Endodermal cell (in vitro differentiated cells): Measurements from ENCODE around the gene NOB1. TPM values are rescaled to one million over a fixed set of nuclear protein-coding genes. Genes with fewer than 3 reads are reported as not detected.

Experiments
- DNase-seq: peaks from one replicate; pipeline ENCODE4 v3.0.0-alpha.2; 2017
- H3K27ac ChIP-seq: 2 replicates; pipeline ENCODE4 v1.5.1; 2013; ENCODE audit warnings: mild to moderate bottlenecking, low read depth, low read length, moderate library complexity
- H3K27me3 ChIP-seq: 2 replicates; pipeline ENCODE4 v1.6.1; 2013; ENCODE audit warnings: mild to moderate bottlenecking, low read length, moderate library complexity; ENCODE audit not compliant: insufficient read depth, control insufficient read depth, poor library complexity, severe bottlenecking
- H3K36me3 ChIP-seq: 2 replicates; pipeline ENCODE4 v1.7.0; 2013; ENCODE audit warnings: mild to moderate bottlenecking, low read length, moderate library complexity; ENCODE audit not compliant: control insufficient read depth, insufficient read depth
- H3K4me1 ChIP-seq: one replicate; pipeline ENCODE4 v1.7.0; 2013; ENCODE audit warnings: low read length; ENCODE audit not compliant: control insufficient read depth, insufficient read depth
- H3K4me3 ChIP-seq: 2 replicates; pipeline ENCODE4 v1.5.1; 2013; ENCODE audit warnings: mild to moderate bottlenecking, low read length, moderate library complexity
- H3K9ac ChIP-seq: 2 replicates; pipeline ENCODE4 v1.6.1; 2013; ENCODE audit warnings: mild to moderate bottlenecking, low read length, moderate library complexity; ENCODE audit not compliant: poor library complexity, severe bottlenecking; ENCODE audit errors: extremely low read depth
- H3K9me3 ChIP-seq: 2 replicates; pipeline ENCODE4 v1.6.1; 2013; ENCODE audit warnings: mild to moderate bottlenecking, low read length, moderate library complexity; ENCODE audit not compliant: control insufficient read depth
- H3K27ac Mint-ChIP-seq: 2 replicates; pipeline ENCODE4 v1.8.0; 2020; ENCODE audit warnings: mixed read lengths
- H3K27me3 Mint-ChIP-seq: 2 replicates; pipeline ENCODE4 v1.8.0; 2021; ENCODE audit warnings: mild to moderate bottlenecking, mixed read lengths; ENCODE audit not compliant: insufficient read depth
- H3K36me3 Mint-ChIP-seq: 2 replicates; pipeline ENCODE4 v1.8.0; 2020; ENCODE audit warnings: low read depth, mixed read lengths
- H3K4me1 Mint-ChIP-seq: 2 replicates; pipeline ENCODE4 v1.8.0; 2020; ENCODE audit warnings: mixed read lengths
- H3K4me3 Mint-ChIP-seq: 2 replicates; pipeline ENCODE4 v1.8.0; 2020; ENCODE audit warnings: mild to moderate bottlenecking, moderate library complexity, mixed read lengths
- H3K9me3 Mint-ChIP-seq: 2 replicates; pipeline ENCODE4 v1.8.0; 2020; ENCODE audit warnings: mild to moderate bottlenecking, mixed read lengths
- WGBS, 2 experiments: methylation state at CpG; one replicate each; pipeline versions ENCODE4 v1.1.5 to v1.1.7; 2013; ENCODE audit warnings: missing lambda C conversion rate in 2 of 2, mixed read lengths in 1 of 2; ENCODE audit not compliant: insufficient coverage in 1 of 2, insufficient read length in 1 of 2; 5-methylcytosine and 5-hydroxymethylcytosine counted together
- total RNA-seq, 2 donors: library from RNA; stranded (reverse); fragmentation: NEBNext Ultra II Directional in 1 of 2; extraction: Animal tissue kit (Norgen Biotek cat#: 25700) in 1 of 2; gene quantifications; 2 replicates in 1 of 2; 3 replicates in 1 of 2; pipeline ENCODE4 v1.2.1, GENCODE V29; 2021
- TF ChIP-seq, protein P1 (sequence below): fragments of 200-600 bp; sonication (generic); conservative IDR thresholded peaks from 2 replicates; pipeline ENCODE4 v1.5.0; 2021; ENCODE audit warnings: antibody characterized with exemption, mild to moderate bottlenecking

NOB1 gene
- total RNA-seq, 2 donors from 2014 or later: 53.1 to 53.4 TPM

DNA sequence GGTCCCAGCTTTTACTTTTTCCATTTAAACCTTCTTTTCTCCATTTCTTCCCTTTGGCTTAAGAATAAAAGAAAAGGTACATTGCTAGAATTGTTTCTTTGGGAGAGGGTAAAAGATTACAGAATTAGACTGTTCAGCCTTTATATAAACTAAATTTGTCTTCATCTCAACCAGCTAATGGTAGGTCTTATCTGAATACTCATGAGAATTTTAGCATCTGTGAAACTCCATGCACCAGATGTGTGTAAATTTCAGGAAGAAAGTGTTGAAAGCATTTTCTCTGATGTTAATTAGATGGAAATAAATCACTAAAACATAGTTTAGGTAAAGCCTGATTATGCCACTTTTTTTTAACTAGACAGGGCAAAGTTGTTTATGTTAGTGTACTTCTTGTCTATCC, 53.3 kb downstream of the NOB1 start:
- Mint-ChIP-seq H3K9me3 (no peaks in the 10 kb centered on the region), H3K4me3 (no peak overlapping the region), H3K36me3 (peaks cover 22% of the 10 kb centered on the region)

GRCh38 chr16:69699915-69700314, 54.8 kb downstream of the NOB1 start:
- Histone ChIP-seq H3K4me3 (no peak overlapping the region), H3K36me3 (peaks cover 86% of the 10 kb centered on the region), H3K27ac (no peak overlapping the region), H3K27me3 (no peaks in the 10 kb centered on the region), H3K9me3 (no peaks in the 10 kb centered on the region), H3K4me1 (no peaks in the 10 kb centered on the region), H3K9ac (no peak overlapping the region)
- H3K27ac Mint-ChIP-seq: no peak overlapping the region
- no peaks in the 10 kb centered on the region for H3K27me3 Mint-ChIP-seq
- no CpG with 5 or more reads among the region's 1 CpG for WGBS, 2 experiments
- H3K36me3 Mint-ChIP-seq: peaks cover 29% of the 10 kb centered on the region
- DNase-seq: no peak
- no peaks in the 10 kb centered on the region for H3K4me1 Mint-ChIP-seq
- H3K9me3 Mint-ChIP-seq: no peaks in the 10 kb centered on the region
- TF ChIP-seq, protein P1, sequence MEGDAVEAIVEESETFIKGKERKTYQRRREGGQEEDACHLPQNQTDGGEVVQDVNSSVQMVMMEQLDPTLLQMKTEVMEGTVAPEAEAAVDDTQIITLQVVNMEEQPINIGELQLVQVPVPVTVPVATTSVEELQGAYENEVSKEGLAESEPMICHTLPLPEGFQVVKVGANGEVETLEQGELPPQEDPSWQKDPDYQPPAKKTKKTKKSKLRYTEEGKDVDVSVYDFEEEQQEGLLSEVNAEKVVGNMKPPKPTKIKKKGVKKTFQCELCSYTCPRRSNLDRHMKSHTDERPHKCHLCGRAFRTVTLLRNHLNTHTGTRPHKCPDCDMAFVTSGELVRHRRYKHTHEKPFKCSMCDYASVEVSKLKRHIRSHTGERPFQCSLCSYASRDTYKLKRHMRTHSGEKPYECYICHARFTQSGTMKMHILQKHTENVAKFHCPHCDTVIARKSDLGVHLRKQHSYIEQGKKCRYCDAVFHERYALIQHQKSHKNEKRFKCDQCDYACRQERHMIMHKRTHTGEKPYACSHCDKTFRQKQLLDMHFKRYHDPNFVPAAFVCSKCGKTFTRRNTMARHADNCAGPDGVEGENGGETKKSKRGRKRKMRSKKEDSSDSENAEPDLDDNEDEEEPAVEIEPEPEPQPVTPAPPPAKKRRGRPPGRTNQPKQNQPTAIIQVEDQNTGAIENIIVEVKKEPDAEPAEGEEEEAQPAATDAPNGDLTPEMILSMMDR: no peak
- no peak overlapping the region for H3K4me3 Mint-ChIP-seq

More for the DNA sequence above, 53.3 kb downstream of the NOB1 start:
- Histone ChIP-seq H3K27ac (no peak overlapping the region), H3K27me3 (no peaks in the 10 kb centered on the region), H3K9ac (no peak overlapping the region), H3K36me3 (peaks cover 73% of the 10 kb centered on the region), H3K4me1 (no peaks in the 10 kb centered on the region), H3K9me3 (no peaks in the 10 kb centered on the region), H3K4me3 (no peak overlapping the region)
- TF ChIP-seq, protein P1: no peak
- no peak for DNase-seq
- H3K27me3 Mint-ChIP-seq: no peaks in the 10 kb centered on the region
- no peaks in the 10 kb centered on the region for H3K4me1 Mint-ChIP-seq
- H3K27ac Mint-ChIP-seq: no peak overlapping the region

- Mint-ChIP-seq H3K4me1 (no peaks in the 10 kb centered on the region), H3K36me3 (peaks cover 36% of the 10 kb centered on the region), H3K27me3 (no peaks in the 10 kb centered on the region), H3K4me3 (no peak overlapping the region), H3K9me3 (no peaks in the 10 kb centered on the region), H3K27ac (no peak overlapping the region)
- no peak overlapping the region for H3K9ac ChIP-seq
- H3K27me3 ChIP-seq: no peaks in the 10 kb centered on the region
- H3K36me3 ChIP-seq: peaks cover 86% of the 10 kb centered on the region
- WGBS, 2 experiments: 88% methylated on average over 3 of the region's 3 CpGs; no CpG with 5 or more reads in 1 of the 2 experiments
- TF ChIP-seq, protein P1: no peak
- no peak overlapping the region for H3K27ac ChIP-seq
- no peak for DNase-seq
- no peaks in the 10 kb centered on the region for H3K9me3 ChIP-seq
- no peaks in the 10 kb centered on the region for H3K4me1 ChIP-seq
- no peak overlapping the region for H3K4me3 ChIP-seq
Measured at GRCh38 chr16:69698404-69698803, 56.3 kb downstream of the NOB1 start.
